ENCODE results near the gene CPEB4. TPM values are rescaled to one million over a fixed set of nuclear protein-coding genes. Genes with fewer than 3 reads are reported as not detected.

CPEB4 gene
- total RNA-seq (2021; fragmentation: NEBNext Ultra II Directional; extraction: Animal tissue kit (Norgen Biotek cat#: 25700)) (13.4 and 14.3 TPM in 2 replicates), polyA plus RNA-seq (2011; rRNA removed) (5.7 and 8.4 TPM in 2 replicates), polyA minus RNA-seq (2011; rRNA and poly(A)+ RNA removed) (33.2 and 45.1 TPM in 2 replicates)
- 5.6 TPM for polyA plus RNA-seq (2011; cell fraction: cytosol; rRNA removed)
- 6.6 TPM for polyA plus RNA-seq (2011; cell fraction: nucleus; rRNA removed)
- polyA plus RNA-seq (2012, experiment 1 of 2) = 8.2 to 11.1 TPM (median 9.9 TPM) in 4 replicates
- polyA plus RNA-seq (2012, experiment 2 of 2) = 0.79 TPM
- polyA plus RNA-seq (2013, experiment 1 of 2) = 5.9 TPM
- polyA plus RNA-seq (2013, experiment 2 of 2) = 4.8 TPM
- polyA minus RNA-seq (2011; cell fraction: cytosol; rRNA and poly(A)+ RNA removed) = 8.7 TPM
- 22.2 TPM for polyA minus RNA-seq (2011; cell fraction: nucleus; rRNA and poly(A)+ RNA removed)
- long read RNA-seq, experiment 1, partial matches to known transcripts = 2 of 13 reads
- long read RNA-seq, experiment 1, other reads (novel, unspliced or antisense) = 11 of 13 reads
- long read RNA-seq, experiment 2, partial matches to known transcripts = 0 of 8 reads
- long read RNA-seq, experiment 2, other reads (novel, unspliced or antisense) = 8 of 8 reads

DNA sequence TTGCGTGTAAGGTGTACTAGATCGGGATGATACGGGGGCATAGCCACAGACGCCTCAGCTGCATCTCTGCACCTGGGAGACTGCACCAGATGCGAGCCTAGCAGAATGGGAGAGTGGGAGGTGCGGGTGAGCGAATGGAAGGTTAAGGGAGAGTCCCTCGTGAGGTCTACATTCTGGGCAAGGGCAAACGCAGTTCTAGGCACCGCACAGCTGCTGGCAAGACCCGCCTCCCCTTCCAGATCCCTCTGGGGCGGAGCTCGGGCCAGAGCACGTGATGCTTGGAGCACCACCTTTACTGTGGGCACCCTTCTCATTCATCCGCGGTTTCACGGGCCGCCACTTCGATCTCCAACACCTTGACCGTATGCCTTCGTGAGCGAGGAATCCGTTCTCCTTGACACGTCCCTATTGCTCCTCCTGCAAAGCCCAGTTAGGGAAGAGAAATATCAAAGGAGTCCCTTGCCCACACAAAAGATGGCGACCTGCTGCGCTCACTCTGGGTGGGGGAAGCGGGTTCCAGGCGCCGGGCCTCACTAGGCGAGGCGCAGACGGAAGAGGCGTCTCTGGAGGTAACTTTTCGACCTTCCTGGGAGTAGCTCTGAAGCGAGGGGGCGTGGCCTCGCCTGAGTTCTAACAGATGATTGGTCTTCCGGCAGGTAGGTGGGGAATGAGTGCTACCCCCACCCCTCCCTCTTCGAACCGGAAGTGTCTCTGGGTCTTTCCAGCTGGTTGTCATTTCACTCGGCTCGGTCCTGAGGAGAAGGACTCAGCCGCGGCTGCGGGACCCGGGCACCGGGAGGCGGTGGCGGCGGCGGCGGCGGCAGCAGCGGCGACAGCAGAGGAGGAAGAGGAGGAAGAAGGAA, at the start of gene CPEB4:
TSS of gene CPEB4 (plus strand) at position 740 of the 863 bp plus-strand sequence. CDS start 1,385 bp downstream, outside the sequence.
- Histone ChIP-seq H2BK20ac (ENCODE audit: low read length) (peak within 1 kb of the TSS; percentile 97; the same call in 1 of the 2 replicates), H3K4ac (replicated peaks; ENCODE audit: insufficient read length, low read depth, low read length) (peak within 1 kb of the TSS; percentile 65), H4K20me1 (replicated peaks in 1 of 2; ENCODE audit: control insufficient read depth in 1 of 2, insufficient read depth in 2 of 2, low read length in 2 of 2) (no peaks in the 10 kb centered on the region), H3K23me2 (ENCODE audit: low read depth, low read length) (peaks cover 5% of the 10 kb centered on the region), H4K91ac (replicated peaks; ENCODE audit: insufficient read length, low read length) (peak within 1 kb of the TSS; percentile 100), H2BK15ac (ENCODE audit: low read length) (peak within 1 kb of the TSS; percentile 99; the same call in 1 of the 2 replicates), H3K9ac (replicated peaks in 1 of 4; ENCODE audit: extremely low read depth in 1 of 4, low read depth in 3 of 4, low read length in 3 of 4) (peak within 1 kb of the TSS; percentile 73 to 99 (median 94)), H3K36me3 (ENCODE audit: control insufficient read depth in 2 of 4, insufficient read depth in 4 of 4, low read length in 3 of 4) (no peaks in the 10 kb centered on the region), H2AFZ (ENCODE audit: low read length) (peak within 1 kb of the TSS; percentile 99), H3K27me3 (replicated peaks in 1 of 4; ENCODE audit: control insufficient read depth in 3 of 4, extremely low read depth in 1 of 4, insufficient read depth in 3 of 4, low read length in 3 of 4) (no peaks in the 10 kb centered on the region), H3K79me1 (ENCODE audit: low read depth, low read length) (no peaks in the 10 kb centered on the region), H3K4me1 (replicated peaks in 1 of 4; ENCODE audit: control insufficient read depth in 3 of 4, insufficient read depth in 4 of 4, low read length in 3 of 4) (peaks cover 3 to 10% (median 7%) of the 10 kb centered on the region in 4 experiments), H4K5ac (ENCODE audit: insufficient read length, low read depth, low read length) (peak within 1 kb of the TSS; percentile 100), H3K56ac (replicated peaks; ENCODE audit: insufficient read length, low read depth, low read length) (peak within 1 kb of the TSS; percentile 99), H3K14ac (ENCODE audit: insufficient read length) (no peak within 1 kb of the TSS), H2BK5ac (ENCODE audit: low read depth, low read length) (peak within 1 kb of the TSS; percentile 100), H3K79me2 (ENCODE audit: control insufficient read depth in 1 of 2, insufficient read depth in 2 of 2, low read length in 2 of 2) (peaks cover 0 to 18% of the 10 kb centered on the region in 2 experiments; a peak in 2 of 4 replicates), H4K8ac (ENCODE audit: extremely low read depth, insufficient read depth, low read length) (peak within 1 kb of the TSS; percentile 100; the same call in 1 of the 2 replicates), H3K18ac (ENCODE audit: extremely low read depth, low read length) (peak within 1 kb of the TSS; percentile 100), H2BK12ac (ENCODE audit: low read depth, low read length) (peak within 1 kb of the TSS; percentile 100), H3K9me3 (ENCODE audit: insufficient read depth in 2 of 2, low read depth in 1 of 2, low read length in 1 of 2) (no peaks in the 10 kb centered on the region), H3K23ac (ENCODE audit: insufficient read length) (no peak within 1 kb of the TSS), H3K4me3 (ENCODE audit: extremely low read depth in 1 of 4, insufficient read depth in 2 of 4, low read depth in 3 of 4, low read length in 4 of 4) (peak within 1 kb of the TSS; percentile 47 to 87 (median 68)), H2BK120ac (replicated peaks; ENCODE audit: low read depth, low read length) (peak within 1 kb of the TSS; percentile 99), H2AK5ac (ENCODE audit: low read depth, low read length) (no peak within 1 kb of the TSS), H3K4me2 (ENCODE audit: insufficient read depth in 1 of 2, low read depth in 2 of 2, low read length in 2 of 2) (peak within 1 kb of the TSS; percentile 85 to 90), H3K27ac (ENCODE audit: low read depth, low read length) (peak within 1 kb of the TSS; percentile 100)
- ChIA-PET POLR2A (ENCODE audit: partially characterized antibody) (interaction anchor here (0.6 to 1.5 kb wide), 10 partner anchors 12 to 198 kb away, joined by 3 to 16 read pairs (median 3); no protein-coding TSS in a partner anchor), CTCF (ENCODE audit: partially characterized antibody) (interaction anchor here (0.8 to 1.1 kb wide), 4 partner anchors 37 to 604 kb away, joined by 3 read pairs; no protein-coding TSS in a partner anchor)
- DNase-seq (ENCODE audit: low read depth in 1 of 2, low spot score in 2 of 2) = peak; percentile 92 to 99
- FAIRE-seq = peak; percentile 86
- WGBS, 2 experiments (ENCODE audit: extremely low coverage in 1 of 2, insufficient coverage in 1 of 2, insufficient read length in 1 of 2, insufficient replicate concordance in 2 of 2, low coverage in 1 of 2, low lambda C conversion rate in 2 of 2, missing lambda C conversion rate in 1 of 2) = 8% methylated on average over 55 of the region's 55 CpGs; no CpG with 5 or more reads in 1 of the 2 experiments
- peak in 1 of 2 experiments; percentile 61; a peak in 2 of 3 replicates for TF ChIP-seq POLR2A (IDR thresholded peaks at IDR 0.05; ENCODE audit: control extremely low read depth in 1 of 2, low read depth in 2 of 2, low read length in 2 of 2)
- TF ChIP-seq SIX5 (IDR thresholded peaks at IDR 0.05; ENCODE audit: low read depth, low read length) = peak; percentile 48

All from H1 (cell line).